HG02973 (cell line): ENCODE data around the gene GEMIN7.

Source experiments
- ATAC-seq: cut with Tn5 transposase; IDR thresholded peaks from one replicate; pipeline ENCODE4 v1.9.1; 2021; ENCODE audit warnings: moderate library complexity; ENCODE audit not compliant: unreplicated experiment

Gene GEMIN7

DNA sequence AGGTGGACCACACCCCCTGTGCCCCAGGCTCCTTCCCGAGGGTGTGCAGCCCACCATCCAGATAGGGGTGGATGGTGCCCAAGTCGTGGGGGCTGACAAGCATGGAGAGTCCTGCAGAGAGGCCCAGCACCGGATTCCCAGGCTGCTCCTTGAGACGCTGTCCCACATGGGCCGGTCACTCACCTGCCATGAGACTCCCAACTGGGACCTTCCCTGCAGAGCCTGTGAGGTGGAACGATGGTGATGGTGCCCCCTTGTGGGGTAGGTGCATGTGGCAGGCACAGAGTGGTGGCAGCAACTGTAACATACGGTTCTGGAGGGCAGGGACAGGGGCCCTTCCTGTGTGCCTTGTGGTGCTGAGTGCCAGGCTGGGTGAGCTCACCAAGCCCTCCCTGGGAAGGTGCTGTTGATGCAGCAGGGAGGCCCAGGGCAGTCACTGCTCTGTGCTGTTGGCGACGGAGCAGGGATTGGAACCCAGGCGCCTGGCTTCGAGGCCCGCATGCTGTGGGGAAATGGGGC, 47.0 kb downstream of the GEMIN7 start:
- ATAC-seq, result no peak

DNA sequence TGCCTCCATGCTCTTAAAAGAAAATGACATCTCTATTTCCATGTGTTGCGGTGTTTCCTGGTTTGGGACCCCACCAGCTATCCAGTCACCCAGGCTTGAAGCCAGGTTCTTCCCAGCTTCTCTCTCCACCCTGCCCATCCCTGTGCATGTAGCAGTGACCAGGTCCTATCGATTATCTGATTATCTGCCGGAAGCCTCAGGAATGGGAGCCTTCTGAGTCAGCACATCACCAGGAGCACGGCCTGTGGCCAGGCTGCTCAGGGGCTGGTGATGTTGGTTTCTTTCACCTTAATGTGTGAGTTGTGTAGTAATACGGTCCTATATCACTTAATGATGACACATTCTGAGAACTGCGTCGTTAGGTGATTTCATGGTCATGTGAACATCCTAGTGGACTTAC, 47.6 kb downstream of the GEMIN7 start:
- ATAC-seq, result no peak

DNA sequence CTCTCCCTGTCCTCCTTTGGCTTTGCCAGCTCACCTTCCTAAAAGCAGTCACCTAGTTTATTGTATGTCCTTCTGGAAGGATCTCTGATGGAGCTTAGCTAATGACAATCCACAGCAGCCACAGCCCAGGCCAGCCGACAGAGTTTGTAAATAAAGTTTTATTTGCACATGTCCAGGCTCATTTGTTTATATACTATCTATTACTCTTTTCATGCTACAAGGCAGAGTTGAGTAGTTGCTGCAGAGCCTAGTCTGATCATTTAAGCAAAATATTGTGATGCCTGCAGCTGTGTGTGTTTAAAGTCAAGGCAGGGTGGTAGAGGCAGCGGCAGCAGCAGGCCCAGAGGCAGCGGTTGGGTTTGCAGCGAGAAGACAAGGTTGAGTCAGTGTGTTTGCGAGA, 49.1 kb downstream of the GEMIN7 start:
- no peak for ATAC-seq

DNA sequence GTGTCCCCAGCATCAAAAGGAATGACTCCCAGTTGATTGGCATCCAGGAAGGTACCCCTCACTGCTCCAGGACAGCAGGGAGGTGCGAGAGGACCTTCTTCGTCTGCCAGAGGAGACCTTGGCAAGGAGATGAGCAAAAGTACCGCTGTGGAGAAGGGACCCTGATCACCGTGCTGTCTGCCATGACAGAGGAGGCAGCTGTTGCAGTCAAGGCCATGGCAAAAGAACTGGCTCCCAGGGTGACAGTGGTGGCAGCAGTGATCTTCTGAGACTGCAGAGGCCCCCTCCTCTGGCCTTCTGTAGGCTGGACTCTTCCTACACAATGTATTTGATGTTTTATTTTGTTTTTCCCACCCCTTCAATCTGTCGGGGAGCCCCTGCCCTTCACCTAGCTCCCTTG, 49.7 kb downstream of the GEMIN7 start:
- ATAC-seq, result no peak

DNA sequence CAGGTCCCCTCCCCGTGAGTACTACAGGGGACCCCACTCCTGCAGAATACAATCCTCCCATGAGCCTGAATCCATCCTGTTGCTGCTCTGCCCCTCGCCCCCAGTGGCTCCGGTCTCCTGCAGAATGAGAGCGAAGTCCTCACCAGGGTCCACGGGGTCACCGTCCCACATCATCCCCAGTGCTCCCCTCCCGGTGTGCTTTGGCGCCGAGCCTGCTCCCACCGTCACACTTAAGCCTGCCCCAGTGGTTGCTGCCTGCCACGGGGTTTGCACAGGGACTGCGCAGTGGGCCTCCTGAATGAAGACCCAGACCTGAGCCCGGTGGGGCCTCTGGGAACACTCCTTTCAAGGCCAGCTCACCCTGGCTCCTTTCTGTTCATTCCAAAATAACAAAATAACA, 51.2 kb downstream of the GEMIN7 start:
- no peak for ATAC-seq

DNA sequence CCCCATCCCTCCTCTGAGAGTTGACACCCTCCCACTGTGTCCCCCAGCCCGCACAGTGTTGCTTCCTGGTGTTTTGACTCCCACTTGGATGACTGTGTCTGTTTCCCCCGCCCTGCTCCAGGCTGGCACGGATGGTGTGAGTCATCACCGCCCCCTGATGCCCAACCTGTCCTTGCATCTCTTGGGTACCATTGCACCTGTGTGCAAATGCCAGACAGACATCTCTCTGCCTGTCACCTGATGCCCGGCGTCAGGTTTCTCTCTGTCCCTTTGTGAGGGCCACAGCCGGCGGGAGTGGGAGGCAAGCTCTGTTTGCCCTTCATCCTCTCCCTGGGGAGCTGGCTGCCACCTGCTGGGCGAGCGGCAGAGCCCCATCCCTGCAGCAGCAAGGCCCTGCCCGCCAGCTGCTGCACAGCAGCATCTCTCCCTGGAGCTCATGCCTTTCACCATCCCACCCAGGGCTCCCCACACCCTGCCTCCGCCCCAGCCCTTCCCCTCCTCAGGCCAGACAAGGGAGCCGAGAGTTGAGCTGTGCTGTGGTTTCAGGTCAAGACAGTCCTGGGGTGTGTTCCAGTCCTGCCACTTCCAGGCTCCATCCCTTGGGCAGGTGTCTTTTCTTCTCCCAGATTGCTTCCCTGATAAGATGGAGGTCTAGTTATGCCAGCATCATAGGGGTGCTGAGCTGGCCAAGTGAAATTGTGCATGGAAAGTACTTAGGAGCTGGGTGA, 52.0 kb downstream of the GEMIN7 start:
- no peak for ATAC-seq

DNA sequence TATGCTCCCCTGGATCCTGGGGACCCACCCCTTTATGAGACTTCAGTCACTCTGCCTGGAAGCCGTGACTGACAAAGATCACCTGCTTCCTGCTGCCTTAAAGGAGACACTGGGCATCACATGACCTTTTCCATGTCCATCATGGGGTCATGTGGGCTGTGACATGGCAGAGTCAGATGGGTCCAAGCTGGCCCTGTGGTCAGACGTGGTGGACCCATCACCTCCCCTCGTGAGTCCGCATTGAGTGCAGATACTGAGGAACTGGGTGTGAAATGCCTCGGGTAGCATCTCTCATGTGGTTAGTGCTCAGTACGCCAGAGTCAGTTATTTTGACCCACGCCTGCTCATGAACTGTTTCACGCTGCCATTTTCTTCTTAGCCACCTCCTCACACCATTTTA, 54.6 kb downstream of the GEMIN7 start:
- ATAC-seq, result no peak

DNA sequence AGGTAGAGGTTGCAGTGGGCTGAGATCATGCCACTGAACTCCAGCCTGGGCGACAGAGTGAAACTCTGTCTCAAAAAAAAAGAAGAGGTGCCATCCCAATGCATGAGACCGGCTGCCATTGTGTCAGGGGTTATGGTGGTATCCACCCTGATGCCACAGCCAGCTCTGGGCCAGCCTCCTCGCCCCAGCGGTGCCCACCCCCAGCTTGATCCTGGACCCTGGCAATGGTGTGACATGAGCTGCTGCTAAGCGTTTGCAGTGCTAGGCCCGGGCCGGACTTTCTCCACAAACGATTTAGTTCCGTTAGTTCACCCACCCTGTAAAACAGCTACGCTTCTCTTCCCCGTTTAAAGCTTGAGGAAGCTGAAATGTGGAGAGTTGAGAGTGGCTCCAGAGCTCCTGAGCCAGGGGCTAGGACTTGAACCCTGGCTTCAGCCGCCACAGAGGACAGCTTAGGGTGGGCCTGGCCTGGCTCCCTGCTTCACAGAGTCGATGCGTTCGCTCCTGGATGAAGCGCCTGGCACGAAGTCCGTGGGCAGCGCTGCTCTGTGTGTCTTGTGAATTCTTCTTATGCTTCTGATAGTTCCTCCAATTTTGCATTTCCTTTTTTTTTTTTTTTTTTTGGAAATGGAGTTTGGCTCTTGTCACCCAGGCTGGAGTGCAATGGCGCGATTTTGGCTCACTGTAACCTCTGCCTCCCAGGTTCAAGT, 56.3 kb downstream of the GEMIN7 start:
- no peak for ATAC-seq

DNA sequence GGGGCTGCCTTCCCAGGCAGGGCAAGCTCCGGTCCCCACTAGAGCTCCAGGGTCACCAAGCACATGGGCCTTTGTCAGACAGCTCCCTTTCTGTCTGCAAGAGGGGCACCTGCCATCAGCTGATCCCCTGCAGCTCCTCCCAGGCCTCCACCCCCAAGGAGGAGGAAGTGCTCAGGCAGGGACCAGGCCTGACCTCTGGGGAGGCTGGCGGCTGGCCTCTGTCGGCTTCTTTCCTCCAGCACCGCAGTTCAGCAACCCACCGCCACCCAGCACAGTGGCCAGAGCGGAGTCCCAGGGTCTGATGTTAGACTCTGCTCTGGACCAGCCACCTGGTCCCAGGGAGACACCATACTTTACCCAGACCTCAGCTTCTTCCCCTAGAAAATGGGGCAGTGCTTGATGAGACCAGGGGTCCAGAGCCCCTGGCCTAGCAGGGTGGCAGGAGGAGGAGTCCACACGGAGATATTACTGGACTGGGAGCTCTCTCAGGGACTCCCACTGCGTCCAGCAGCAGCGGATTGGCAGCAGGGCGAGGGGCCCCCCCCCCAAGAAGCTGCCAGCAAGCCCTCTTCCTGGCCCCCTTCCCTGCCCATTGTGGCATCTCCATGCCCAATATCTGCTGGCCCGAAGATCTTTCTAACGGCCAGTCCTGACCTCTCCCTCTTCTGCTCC, 57.6 kb downstream of the GEMIN7 start:
- ATAC-seq, result no peak

DNA sequence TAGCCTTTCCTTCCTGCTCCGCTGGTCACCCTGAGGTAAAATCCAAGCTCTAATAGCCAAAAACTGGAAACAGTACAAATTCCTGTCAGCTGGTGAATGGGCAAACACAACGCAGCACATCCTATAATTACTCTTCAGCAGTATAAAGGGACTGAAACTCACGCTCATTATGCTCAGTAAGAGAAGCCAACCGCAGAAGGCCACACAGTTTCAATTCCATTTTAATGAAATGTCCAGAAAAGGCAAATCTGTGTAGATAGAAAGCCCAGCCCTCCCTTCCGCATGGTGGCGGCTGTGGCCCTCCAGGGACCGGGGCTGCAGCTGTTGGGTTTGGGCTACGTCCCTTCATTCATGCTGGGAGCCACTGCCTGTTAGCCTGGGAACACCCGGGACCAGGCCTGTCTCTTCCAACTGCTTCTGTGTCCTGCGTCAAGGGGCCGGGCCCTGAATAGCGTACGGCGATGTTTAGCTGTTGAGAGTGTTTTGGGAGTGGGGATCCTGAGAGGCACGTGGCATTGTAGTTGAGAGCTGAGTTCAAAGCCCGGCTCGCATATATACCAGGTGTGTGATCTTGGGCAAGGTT, 58.2 kb downstream of the GEMIN7 start:
- peak; percentile 71 for ATAC-seq

DNA sequence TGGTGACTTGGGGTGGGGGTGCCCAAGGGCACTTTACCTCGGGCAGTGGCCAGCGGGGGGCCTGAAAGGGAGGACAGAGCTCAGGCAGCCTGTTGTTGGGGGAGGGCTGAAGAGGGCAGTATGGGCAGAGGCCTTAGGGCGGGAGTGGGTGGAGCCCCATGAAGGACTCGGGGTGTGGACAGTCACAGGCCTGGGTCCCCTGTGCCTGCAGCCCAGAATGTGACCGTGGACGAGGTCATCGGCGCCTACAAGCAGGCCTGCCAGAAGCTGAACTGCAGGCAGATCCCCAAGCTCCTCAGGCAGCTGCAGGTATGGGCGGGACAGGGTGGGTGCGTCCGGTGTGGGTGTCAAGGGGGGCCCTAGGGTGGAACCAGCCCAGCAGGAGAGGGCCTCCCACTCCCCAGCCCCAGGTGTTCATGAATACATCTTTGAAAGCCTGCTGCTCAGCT, 59.3 kb downstream of the GEMIN7 start:
- no peak for ATAC-seq

DNA sequence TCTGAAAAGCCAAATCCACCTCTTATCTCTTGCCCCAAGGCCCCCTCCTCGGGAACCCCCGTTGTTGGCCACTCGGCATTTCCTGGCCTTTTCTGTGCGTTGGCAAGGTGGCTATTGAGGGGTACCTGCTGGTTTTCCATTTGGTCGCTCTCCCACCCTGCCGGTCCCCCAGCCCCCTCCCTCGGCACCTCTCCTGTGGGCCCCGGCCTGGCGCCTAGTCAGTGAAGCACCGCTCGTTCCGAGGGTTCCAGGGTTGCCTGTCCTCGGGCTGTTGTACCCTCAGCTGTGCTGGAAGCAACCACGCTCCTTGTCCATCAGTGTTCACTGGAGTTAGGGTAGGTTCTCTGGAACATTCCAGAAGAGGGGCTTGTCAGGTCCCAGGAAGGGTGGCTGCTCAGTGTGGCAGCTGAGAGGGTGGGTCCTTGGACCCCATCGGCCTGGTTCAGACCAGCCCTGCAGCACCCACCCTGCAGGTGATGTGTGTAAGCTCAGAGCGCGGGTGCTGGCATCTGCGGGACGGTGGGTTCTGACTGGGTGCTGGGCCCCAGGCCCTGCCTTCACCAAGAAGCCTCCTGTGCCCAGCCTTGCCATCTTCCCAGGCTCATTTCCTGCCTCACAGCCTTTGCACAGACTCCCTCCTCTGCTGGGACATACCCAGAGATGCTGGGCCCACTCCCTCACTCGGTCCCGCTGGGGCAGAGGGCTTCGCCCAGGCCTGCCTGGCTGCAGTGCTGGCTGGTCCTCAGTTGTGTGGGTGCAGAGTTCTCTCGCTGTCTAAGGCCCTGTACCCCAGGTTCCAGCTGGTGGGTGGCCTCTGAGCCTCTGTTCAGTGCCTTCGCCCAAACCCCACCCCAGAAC, 60.5 kb downstream of the GEMIN7 start:
- no peak for ATAC-seq

DNA sequence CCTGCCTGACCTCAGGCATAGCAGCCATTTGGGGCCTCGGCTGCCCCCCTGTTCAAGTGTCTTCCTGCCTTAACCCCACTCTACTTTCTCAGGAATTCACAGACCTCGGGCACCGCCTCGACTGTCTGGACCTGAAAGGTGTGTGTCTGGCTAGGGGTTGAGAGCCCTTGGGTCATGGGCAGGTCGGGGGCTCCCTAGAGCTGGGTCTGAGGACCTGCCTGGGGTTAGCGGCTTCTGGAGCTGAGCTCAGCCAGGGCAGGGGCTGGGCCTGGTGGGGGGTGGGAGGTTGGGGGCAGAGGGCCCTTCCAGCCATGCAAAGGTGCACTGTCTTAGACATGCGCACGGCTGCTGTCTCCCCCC, 61.1 kb downstream of the GEMIN7 start:
- ATAC-seq, result no peak

DNA sequence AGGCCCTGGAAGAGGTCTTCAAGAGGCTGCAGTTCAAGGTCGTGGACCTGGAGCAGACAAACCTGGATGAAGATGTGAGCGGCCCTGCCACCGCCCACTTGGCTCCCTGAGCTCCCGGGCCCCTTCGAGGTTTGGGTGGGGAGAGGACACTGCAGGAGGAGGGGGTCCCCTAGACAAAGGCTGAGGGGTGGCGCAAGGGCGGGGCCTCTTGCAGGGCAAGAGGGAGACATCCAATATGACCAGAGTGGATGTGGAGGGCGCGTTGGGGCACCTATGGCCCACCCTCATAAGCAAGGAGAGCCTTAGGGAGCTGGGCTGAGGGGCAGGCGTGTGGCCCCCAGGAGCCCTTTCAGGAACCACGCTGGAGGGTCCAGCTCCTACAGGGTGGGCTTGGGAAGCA, 61.5 kb downstream of the GEMIN7 start:
- ATAC-seq, result no peak
